Liver (tissue), 9 donors: ENCODE data around the gene HNRNPA3. TPM values are rescaled to one million over a fixed set of nuclear protein-coding genes. Genes with fewer than 3 reads are reported as not detected.

ENCODE experiments used
- DNase-seq: peaks from one replicate; pipeline ENCODE4 v3.0.0-alpha.2; 2017; ENCODE audit warnings: low spot score
- H3K27ac ChIP-seq, 2 donors: one replicate each; pipeline ENCODE4 v1.7.0; 2013; ENCODE audit warnings: inconsistent platforms in 2 of 2, low read length in 2 of 2, control low read depth in 1 of 2, low read depth in 1 of 2, mild to moderate bottlenecking in 1 of 2
- H3K27me3 ChIP-seq, 4 donors: one replicate each; pipeline versions ENCODE4 v1.6.1 to v1.7.0; 2013; ENCODE audit warnings: low read length in 3 of 4, inconsistent platforms in 1 of 4, mild to moderate bottlenecking in 1 of 4, moderate library complexity in 1 of 4; ENCODE audit not compliant: control insufficient read depth in 4 of 4, insufficient read depth in 4 of 4
- H3K36me3 ChIP-seq, 4 donors: one replicate each; pipeline versions ENCODE4 v1.6.1 to v1.7.0; 2013; ENCODE audit warnings: low read length in 3 of 4, mild to moderate bottlenecking in 3 of 4, low read depth in 1 of 4, moderate library complexity in 1 of 4; ENCODE audit not compliant: control insufficient read depth in 4 of 4, insufficient read depth in 3 of 4
- H3K4me1 ChIP-seq, 4 donors: one replicate each; pipeline versions ENCODE4 v1.6.1 to v1.7.0; 2013; ENCODE audit warnings: low read length in 3 of 4, mild to moderate bottlenecking in 3 of 4, moderate library complexity in 1 of 4; ENCODE audit not compliant: control insufficient read depth in 4 of 4, insufficient read depth in 4 of 4
- H3K4me3 ChIP-seq, 3 donors: one replicate each; pipeline versions ENCODE4 v1.6.1 to v1.7.0; 2013; ENCODE audit warnings: low read length in 3 of 3, control low read depth in 1 of 3, low read depth in 1 of 3, mild to moderate bottlenecking in 1 of 3
- H3K9ac ChIP-seq, 2 donors: one replicate each; pipeline ENCODE4 v1.7.0; 2013; ENCODE audit warnings: low read length in 2 of 2, mild to moderate bottlenecking in 2 of 2, moderate library complexity in 2 of 2, control low read depth in 1 of 2, low read depth in 1 of 2
- H3K9me3 ChIP-seq, 4 donors: one replicate each; pipeline versions ENCODE4 v1.6.1 to v1.7.0; 2013; ENCODE audit warnings: low read length in 3 of 4; ENCODE audit not compliant: control insufficient read depth in 4 of 4
- ATF3 ChIP-seq: IDR thresholded peaks from 2 replicates; pipeline ENCODE4 v1.6.1; 2016; ENCODE audit warnings: antibody characterized with exemption
- CTCF ChIP-seq: fragments of 150-350 bp; IDR thresholded peaks from 2 replicates; pipeline ENCODE4 v1.5.1; 2017; ENCODE audit warnings: improper control_type of control experiment, low read depth, low read length; ENCODE audit not compliant: missing input control
- EGR1 ChIP-seq, 2 donors: IDR thresholded peaks; 2 replicates each; pipeline ENCODE4 v1.6.1; 2016 to 2018; ENCODE audit warnings: antibody characterized with exemption in 2 of 2, low read depth in 2 of 2
- FOXA1 ChIP-seq: IDR thresholded peaks from 2 replicates; pipeline ENCODE4 v1.6.1; 2016; ENCODE audit warnings: antibody characterized with exemption
- FOXA2 ChIP-seq: IDR thresholded peaks from 2 replicates; pipeline ENCODE4 v1.6.1; 2016; ENCODE audit warnings: antibody characterized with exemption
- HNF4A ChIP-seq, 2 donors: conservative IDR thresholded peaks; 2 replicates each; pipeline ENCODE4 v1.6.1; 2016; ENCODE audit warnings: antibody characterized with exemption in 2 of 2, mild to moderate bottlenecking in 2 of 2
- HNF4G ChIP-seq: IDR thresholded peaks from 2 replicates; pipeline ENCODE4 v1.6.1; 2016; ENCODE audit warnings: antibody characterized with exemption
- JUND ChIP-seq, 2 donors: IDR thresholded peaks; 2 replicates each; pipeline ENCODE4 v1.6.1; 2016; ENCODE audit warnings: antibody characterized with exemption in 2 of 2
- MAX ChIP-seq: IDR thresholded peaks from 2 replicates; pipeline ENCODE4 v1.6.1; 2016; ENCODE audit warnings: antibody characterized with exemption
- NR2F2 ChIP-seq: IDR thresholded peaks from 2 replicates; pipeline ENCODE4 v1.6.1; 2016; ENCODE audit warnings: antibody characterized with exemption
- RAD21 ChIP-seq, 2 donors: IDR thresholded peaks; 2 replicates each; pipeline ENCODE4 v1.6.1; 2016; ENCODE audit warnings: antibody characterized with exemption in 2 of 2, mild to moderate bottlenecking in 2 of 2
- REST ChIP-seq: IDR thresholded peaks from 2 replicates; pipeline ENCODE4 v1.6.1; 2016; ENCODE audit warnings: antibody characterized with exemption, mild to moderate bottlenecking
- RXRA ChIP-seq, 2 donors: IDR thresholded peaks; 2 replicates each; pipeline ENCODE4 v1.6.1; 2017 to 2018; ENCODE audit warnings: antibody characterized with exemption in 2 of 2, mild to moderate bottlenecking in 1 of 2
- SP1 ChIP-seq: IDR thresholded peaks from 2 replicates; pipeline ENCODE4 v1.6.1; 2018; ENCODE audit warnings: antibody characterized with exemption, mild to moderate bottlenecking
- TAF1 ChIP-seq: conservative IDR thresholded peaks from 2 replicates; pipeline ENCODE4 v1.6.1; 2016; ENCODE audit warnings: antibody characterized with exemption, mild to moderate bottlenecking
- YY1 ChIP-seq: IDR thresholded peaks from 2 replicates; pipeline ENCODE4 v1.6.1; 2016; ENCODE audit warnings: antibody characterized with exemption, mild to moderate bottlenecking
- ZBTB33 ChIP-seq: IDR thresholded peaks from 2 replicates; pipeline ENCODE4 v1.6.1; 2016; ENCODE audit warnings: antibody characterized with exemption
- WGBS: extraction: QIAGEN DNeasy Blood & Tissue Kit; methylation state at CpG from one replicate; pipeline ENCODE4 v1.1.7; 2013; 5-methylcytosine and 5-hydroxymethylcytosine counted together
- polyA plus RNA-seq, 2 donors: library from polyadenylated mRNA; stranded (reverse) in 1 of 2; unstranded in 1 of 2; fragments of 200-250 nt in 1 of 2; fragments of >200 nt in 1 of 2; fragmentation: Nextera tagmentation in 1 of 2; extraction: Ambion mirVana in 1 of 2; gene quantifications; one replicate each; pipeline versions ENCODE4 v1.2.1 to v1.2.3, GENCODE V29; 2013 to 2015
- total RNA-seq, 2 donors: library from RNA; depleted of rRNA; stranded (reverse); fragments of >200 nt; gene quantifications; one replicate each; pipeline ENCODE4 v1.2.3, GENCODE V29; 2014
- donor health status: healthy.
- donor health status: healthy.
- donor health status: healthy.
- donor health status: healthy.
- donor health status: healthy.

The HNRNPA3 gene
- total and polyA plus RNA-seq, 4 donors, result 22.9 to 72.5 (median 51.7) TPM

- WGBS, result 93% methylated on average over 7 of the region's 7 CpGs
- DNase-seq, result no peak
- Histone ChIP-seq H3K27ac (no peak overlapping the region), H3K4me3 (no peak overlapping the region), H3K4me1 (no peaks in the 10 kb centered on the region), H3K27me3 (no peaks in the 10 kb centered on the region), H3K9me3 (no peaks in the 10 kb centered on the region), H3K36me3 (no peaks in the 10 kb centered on the region), H3K9ac (no peak overlapping the region)
- no peak for TF ChIP-seq EGR1 (IDR thresholded peaks at IDR 0.05; ENCODE audit: low read depth in 2 of 2)
- no peak for TF ChIP-seq JUND (IDR thresholded peaks at IDR 0.05)
- no peak for TF ChIP-seq TAF1
- TF ChIP-seq ATF3, result no peak
- TF ChIP-seq RAD21 (IDR thresholded peaks at IDR 0.05), result no peak
- TF ChIP-seq RXRA (IDR thresholded peaks at IDR 0.05), result no peak
- TF ChIP-seq MAX, result no peak
- no peak for TF ChIP-seq HNF4A (conservative IDR thresholded peaks at IDR 0.05)
Observed at GRCh38 chr2:177175917-177176668, 36.5 kb upstream of the HNRNPA3 start.

DNA sequence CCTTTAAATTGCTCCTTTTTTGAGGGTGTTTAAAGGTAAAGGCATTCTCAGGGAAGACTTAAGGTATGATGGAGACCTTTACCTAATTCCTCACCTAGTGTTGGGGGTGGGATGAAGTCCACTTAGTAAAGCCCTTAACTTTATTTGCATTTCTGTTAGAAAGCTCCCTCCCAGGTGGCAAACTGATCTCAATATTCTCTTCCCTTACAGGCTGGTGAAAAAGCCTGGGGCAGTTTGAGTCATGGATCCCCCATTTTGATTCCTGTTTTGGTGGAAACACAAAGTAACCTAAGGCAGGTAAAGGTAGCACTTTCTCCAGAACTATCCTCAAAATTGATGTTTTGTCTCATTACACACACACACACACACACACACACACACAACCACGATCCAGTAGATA lies 33.8 kb upstream of the HNRNPA3 start:
- 64% methylated on average over 1 of the region's 1 CpG for whole genome bisulfite sequencing
- Histone ChIP-seq H3K36me3 (no peaks in the 10 kb centered on the region), H3K27me3 (no peaks in the 10 kb centered on the region), H3K27ac (no peak overlapping the region), H3K4me1 (peaks cover 0 to 3% (median 2%) of the 10 kb centered on the region in 4 donors), H3K9me3 (no peaks in the 10 kb centered on the region), H3K4me3 (no peak overlapping the region), H3K9ac (no peak overlapping the region)
- TF ChIP-seq RXRA (IDR thresholded peaks at IDR 0.05), result no peak
- no peak for TF ChIP-seq NR2F2
- no peak for TF ChIP-seq YY1
- TF ChIP-seq HNF4G, result no peak
- TF ChIP-seq FOXA1, result no peak
- no peak for TF ChIP-seq HNF4A (conservative IDR thresholded peaks at IDR 0.05)
- TF ChIP-seq JUND (IDR thresholded peaks at IDR 0.05), result no peak
- no peak for TF ChIP-seq CTCF
- TF ChIP-seq FOXA2, result no peak
- no peak for TF ChIP-seq ZBTB33
- TF ChIP-seq REST, result no peak
- TF ChIP-seq SP1, result no peak
- DNase-seq, result no peak
